B cell (primary cell): Measurements from ENCODE around the gene IL4R. TPM values are rescaled to one million over a fixed set of nuclear protein-coding genes. Genes with fewer than 3 reads are reported as not detected.

ENCODE experiments used
- ATAC-seq: fragments of 200-7000 bp; cut with Tn5 transposase; one replicate; pipeline ENCODE4 v1.10.0; 2021; ENCODE audit warnings: low read depth, mild to moderate bottlenecking, moderate number of reproducible peaks, moderate library complexity
- CTCF ChIA-PET: fragments of 350-600 bp; sonication (Branson Sonifier 250); formaldehyde crosslinking; loops from one replicate; lab custom pipeline; 2021; ENCODE audit warnings: antibody characterized with exemption, inconsistent platforms; lab: Charles Lee
- POLR2A ChIA-PET: fragments of 350-600 bp; sonication (Branson Sonifier 250); formaldehyde crosslinking; loops from one replicate; lab custom pipeline; 2021; ENCODE audit warnings: antibody characterized with exemption; lab: Charles Lee
- DNase-seq: peaks from one replicate; pipeline ENCODE4 v3.0.0; 2013
- H2AFZ ChIP-seq: 2 replicates; pipeline ENCODE4 v1.6.1; 2012; ENCODE audit warnings: mild to moderate bottlenecking, low read depth, low read length; ENCODE audit not compliant: insufficient read depth, poor library complexity, severe bottlenecking
- H3K27ac ChIP-seq, 2 donors: 1 replicate in 1 of 2; 2 replicates in 1 of 2; pipeline ENCODE4 v1.5.1; 2012 to 2013; ENCODE audit warnings: low read length in 2 of 2, mild to moderate bottlenecking in 2 of 2, moderate library complexity in 1 of 2
- H3K27me3 ChIP-seq, 4 experiments: fragments of 200-600 bp in 1 of 4; sonication (generic) in 1 of 4; replicated peaks in 1 of 4; 1 replicate in 2 of 4; 2 replicates in 2 of 4; pipeline versions ENCODE4 v1.6.1 to v1.7.0; 2013 to 2016; ENCODE audit warnings: low read length in 3 of 4, mild to moderate bottlenecking in 2 of 4, mixed read lengths in 1 of 4, moderate library complexity in 1 of 4; ENCODE audit not compliant: insufficient read depth in 4 of 4, control insufficient read depth in 3 of 4; ENCODE audit errors: control extremely low read depth in 1 of 4
- H3K36me3 ChIP-seq, 2 experiments: replicated peaks in 1 of 2; 1 replicate in 1 of 2; 2 replicates in 1 of 2; pipeline versions ENCODE4 v1.6.1 to v1.7.1; 2013; ENCODE audit warnings: low read length in 1 of 2; ENCODE audit not compliant: insufficient read depth in 2 of 2, control insufficient read depth in 1 of 2; ENCODE audit errors: control extremely low read depth in 1 of 2, extremely low read depth in 1 of 2
- H3K4me1 ChIP-seq, 2 donors: fragments of 200-600 bp in 1 of 2; sonication (generic) in 1 of 2; 1 replicate in 1 of 2; 2 replicates in 1 of 2; pipeline versions ENCODE4 v1.5.1 to v1.6.1; 2013 to 2017; ENCODE audit warnings: low read length in 2 of 2; ENCODE audit not compliant: control insufficient read depth in 2 of 2, insufficient read depth in 2 of 2
- H3K4me2 ChIP-seq: replicated peaks from 2 replicates; pipeline ENCODE3; 2012; ENCODE audit warnings: mild to moderate bottlenecking, low read depth, low read length; ENCODE audit not compliant: poor library complexity, severe bottlenecking
- H3K4me3 ChIP-seq, 5 experiments: fragments of 200-600 bp in 1 of 5; sonication (generic) in 1 of 5; 1 replicate in 3 of 5; 2 replicates in 2 of 5; pipeline versions ENCODE4 v1.5.1 to v1.7.0; 2011 to 2016; ENCODE audit warnings: low read length in 4 of 5, mild to moderate bottlenecking in 4 of 5, low read depth in 2 of 5, control low read depth in 1 of 5, moderate library complexity in 1 of 5; ENCODE audit not compliant: insufficient read depth in 1 of 5; ENCODE audit errors: control extremely low read depth in 1 of 5, extremely low read depth in 1 of 5
- H3K79me2 ChIP-seq: fragments of 200-600 bp; sonication (generic); one replicate; pipeline ENCODE4 v1.6.0; 2016; ENCODE audit warnings: low read length; ENCODE audit not compliant: control insufficient read depth, insufficient read depth
- H3K9ac ChIP-seq: fragments of 200-600 bp; sonication (generic); 2 replicates; pipeline ENCODE4 v1.6.1; 2017; ENCODE audit warnings: mild to moderate bottlenecking, low read length, moderate library complexity
- H3K9me3 ChIP-seq, 3 donors: one replicate each; pipeline versions ENCODE4 v1.6.1 to v1.7.1; 2013; ENCODE audit warnings: low read length in 2 of 3; ENCODE audit not compliant: control insufficient read depth in 2 of 3, insufficient read depth in 1 of 3; ENCODE audit errors: control extremely low read depth in 1 of 3
- H4K20me1 ChIP-seq: 2 replicates; pipeline ENCODE4 v1.6.0; 2012; ENCODE audit warnings: mild to moderate bottlenecking, low read length; ENCODE audit not compliant: insufficient read depth, control insufficient read depth, poor library complexity, severe bottlenecking
- H3K27ac Mint-ChIP-seq: one replicate; pipeline ENCODE4 v1.8.0; 2021; ENCODE audit warnings: mixed read lengths
- H3K27me3 Mint-ChIP-seq: one replicate; pipeline ENCODE4 v1.8.0; 2021; ENCODE audit warnings: mixed read lengths
- H3K4me1 Mint-ChIP-seq: one replicate; pipeline ENCODE4 v1.8.0; 2021; ENCODE audit warnings: mixed read lengths
- H3K4me3 Mint-ChIP-seq: one replicate; pipeline ENCODE4 v1.8.0; 2021; ENCODE audit warnings: mixed read lengths
- H3K9me3 Mint-ChIP-seq: one replicate; pipeline ENCODE4 v1.8.0; 2022; ENCODE audit warnings: mixed read lengths; ENCODE audit not compliant: insufficient read depth
- EZH2 ChIP-seq: IDR thresholded peaks from 2 replicates; pipeline ENCODE4 v1.6.1; 2012; ENCODE audit warnings: borderline replicate concordance, low read depth, mild to moderate bottlenecking, moderate library complexity, low read length; ENCODE audit not compliant: insufficient read depth, poor library complexity, severe bottlenecking
- WGBS: methylation state at CpG from one replicate; pipeline ENCODE4 v1.1.5; 2013; ENCODE audit warnings: missing lambda C conversion rate; ENCODE audit not compliant: insufficient coverage; 5-methylcytosine and 5-hydroxymethylcytosine counted together
- intact Hi-C: fragments of 100-400 bp; cut with micrococcal nuclease; formaldehyde crosslinking; loops from one replicate; pipeline ENCODE4 v1.10.0; 2022
- polyA plus RNA-seq: library from polyadenylated mRNA; depleted of rRNA; stranded (reverse); fragments of >200 nt; gene quantifications from 2 replicates; pipeline ENCODE4 v1.2.3, GENCODE V29; 2012
- total RNA-seq, 2 donors: library from RNA; stranded (reverse); fragments of 120-200 nt in 1 of 2; gene quantifications; 1 replicate in 1 of 2; 2 replicates in 1 of 2; pipeline versions ENCODE4 v1.2.3 to v1.2.4, GENCODE V29; 2013 to 2022
- TF ChIP-seq, protein P1 (sequence below): fragments of 200-600 bp; IDR thresholded peaks from one replicate; pipeline ENCODE4 v1.8.0; 2022; ENCODE audit warnings: antibody characterized with exemption, mild to moderate bottlenecking

IL4R gene
- total and polyA plus RNA-seq, 2 donors (not counting 1 experiment from before 2014, with no cell fraction given), result 311 to 966 TPM

DNA sequence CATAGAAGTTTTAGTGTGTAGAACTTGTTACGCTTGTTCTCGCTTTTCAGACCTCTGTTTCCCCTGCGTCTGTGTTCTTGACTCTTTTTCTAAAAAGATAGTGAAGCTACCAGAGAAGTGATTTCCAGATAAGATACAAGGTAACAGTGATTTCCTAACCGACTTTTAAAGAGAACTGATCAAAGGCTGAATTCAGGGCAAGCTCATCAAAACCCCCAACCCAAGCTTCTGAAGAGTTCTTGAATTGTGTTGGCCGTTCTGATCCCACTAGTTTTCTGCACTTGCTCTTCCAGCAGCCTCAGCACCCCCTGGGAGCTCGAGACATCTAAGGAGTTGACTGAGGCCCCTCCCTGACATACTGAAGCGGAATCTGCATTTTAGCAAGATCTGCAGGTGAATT, 32.5 kb upstream of the IL4R start:
- Histone ChIP-seq H3K27ac (no peak overlapping the region), H3K4me3 (no peak overlapping the region), H3K79me2 (no peaks in the 10 kb centered on the region), H2AFZ (no peak overlapping the region), H3K4me1 (peaks cover 21% of the 10 kb centered on the region in 2 donors), H4K20me1 (no peaks in the 10 kb centered on the region), H3K9me3 (no peaks in the 10 kb centered on the region), H3K4me2 (no peak overlapping the region), H3K9ac (no peak overlapping the region), H3K36me3 (no peaks in the 10 kb centered on the region), H3K27me3 (no peaks in the 10 kb centered on the region)
- 91% methylated on average over 5 of the region's 7 CpGs for WGBS
- H3K27ac Mint-ChIP-seq, result no peak overlapping the region
- POLR2A ChIA-PET, result interaction anchor here (1.1 kb wide), 1 partner anchor 35 kb away, joined by 3 read pairs; no protein-coding TSS in a partner anchor
- DNase-seq (no peak), ATAC-seq (no peak)
- no peak overlapping the region for H3K4me3 Mint-ChIP-seq
- intact Hi-C loops, result no loop called here
- H3K4me1 Mint-ChIP-seq, result peaks cover 32% of the 10 kb centered on the region
- no peak for TF ChIP-seq EZH2
- TF ChIP-seq, protein P1, sequence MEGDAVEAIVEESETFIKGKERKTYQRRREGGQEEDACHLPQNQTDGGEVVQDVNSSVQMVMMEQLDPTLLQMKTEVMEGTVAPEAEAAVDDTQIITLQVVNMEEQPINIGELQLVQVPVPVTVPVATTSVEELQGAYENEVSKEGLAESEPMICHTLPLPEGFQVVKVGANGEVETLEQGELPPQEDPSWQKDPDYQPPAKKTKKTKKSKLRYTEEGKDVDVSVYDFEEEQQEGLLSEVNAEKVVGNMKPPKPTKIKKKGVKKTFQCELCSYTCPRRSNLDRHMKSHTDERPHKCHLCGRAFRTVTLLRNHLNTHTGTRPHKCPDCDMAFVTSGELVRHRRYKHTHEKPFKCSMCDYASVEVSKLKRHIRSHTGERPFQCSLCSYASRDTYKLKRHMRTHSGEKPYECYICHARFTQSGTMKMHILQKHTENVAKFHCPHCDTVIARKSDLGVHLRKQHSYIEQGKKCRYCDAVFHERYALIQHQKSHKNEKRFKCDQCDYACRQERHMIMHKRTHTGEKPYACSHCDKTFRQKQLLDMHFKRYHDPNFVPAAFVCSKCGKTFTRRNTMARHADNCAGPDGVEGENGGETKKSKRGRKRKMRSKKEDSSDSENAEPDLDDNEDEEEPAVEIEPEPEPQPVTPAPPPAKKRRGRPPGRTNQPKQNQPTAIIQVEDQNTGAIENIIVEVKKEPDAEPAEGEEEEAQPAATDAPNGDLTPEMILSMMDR, result no peak
- no peaks in the 10 kb centered on the region for H3K9me3 Mint-ChIP-seq
- H3K27me3 Mint-ChIP-seq, result no peaks in the 10 kb centered on the region
- CTCF ChIA-PET, result interaction anchor here (1.1 kb wide), 1 partner anchor 27 kb away, joined by 3 read pairs; no protein-coding TSS in a partner anchor

DNA sequence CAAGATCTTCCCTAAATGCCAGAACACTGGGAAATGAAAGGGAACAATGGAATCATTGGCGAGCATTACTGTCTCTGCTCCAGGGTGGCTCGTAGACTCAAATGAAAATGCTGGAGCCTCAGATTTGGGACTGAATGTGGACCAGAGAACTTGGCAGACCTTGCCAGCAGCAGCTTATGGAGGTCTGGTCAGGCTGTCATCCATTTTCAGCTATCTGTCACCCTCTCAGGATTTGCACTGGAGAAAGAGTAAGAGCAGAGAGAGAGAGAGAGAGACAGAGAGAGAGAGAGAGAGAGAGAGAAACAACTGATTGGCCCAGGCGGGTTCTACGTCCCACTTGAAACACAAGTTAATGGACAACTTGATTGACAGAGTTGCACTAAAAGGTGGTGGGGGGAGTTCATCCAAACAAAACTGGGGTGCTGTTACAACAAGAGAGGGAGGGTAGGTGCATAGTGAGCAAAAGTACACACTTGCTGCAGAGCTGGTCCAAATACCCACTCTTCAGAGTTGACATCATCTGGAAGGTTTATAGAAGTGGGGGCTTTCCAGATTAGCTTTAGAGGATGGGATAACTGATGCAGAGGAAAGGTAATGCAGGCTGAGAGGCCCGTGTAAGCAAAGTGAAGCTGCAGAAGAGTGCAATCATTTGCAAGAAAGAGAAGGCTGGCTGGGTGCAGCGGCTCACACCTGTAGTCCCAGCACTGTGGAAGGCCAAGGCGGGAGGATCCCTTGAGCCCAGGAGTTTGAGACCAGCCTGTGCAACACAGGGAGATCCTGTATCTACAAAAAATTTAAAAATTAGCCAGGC, 28.7 kb upstream of the IL4R start:
- H3K4me1 Mint-ChIP-seq, result peaks cover 42% of the 10 kb centered on the region
- WGBS, result 76% methylated on average over 5 of the region's 7 CpGs
- H3K4me3 ChIP-seq, result no peak overlapping the region
- no peaks in the 10 kb centered on the region for H3K9me3 ChIP-seq
- intact Hi-C loops, result no loop called here
- H3K4me2 ChIP-seq, result peak overlapping the region; percentile 34
- no peak for DNase-seq
- no peaks in the 10 kb centered on the region for H4K20me1 ChIP-seq
- H3K36me3 ChIP-seq, result no peaks in the 10 kb centered on the region
- H2AFZ ChIP-seq, result peak overlapping the region; percentile 38
- H3K27ac ChIP-seq, result no peak overlapping the region
- TF ChIP-seq EZH2, result no peak
- TF ChIP-seq, protein P1, result no peak
- peak; percentile 21 for ATAC-seq
- no peaks in the 10 kb centered on the region for H3K79me2 ChIP-seq
- H3K27me3 Mint-ChIP-seq, result no peaks in the 10 kb centered on the region
- peaks cover 31 to 34% of the 10 kb centered on the region in 2 donors for H3K4me1 ChIP-seq
- no peak overlapping the region for H3K9ac ChIP-seq
- H3K27me3 ChIP-seq, result no peaks in the 10 kb centered on the region
- POLR2A ChIA-PET, result interaction anchor here (0.7 kb wide), 1 partner anchor 33 kb away, joined by 6 read pairs; no protein-coding TSS in a partner anchor
- H3K27ac Mint-ChIP-seq, result peak overlapping the region; percentile 72
- CTCF ChIA-PET, result no interaction called here
- H3K4me3 Mint-ChIP-seq, result peak overlapping the region; percentile 20
- H3K9me3 Mint-ChIP-seq, result no peaks in the 10 kb centered on the region
